ENCODE results near the gene PRUNE1.
A peak's percentile ranks its signal among the peaks of the same experiment; 100 is the strongest.

Gene PRUNE1

GRCh38 chr1:150976879-150977694 lies 31.2 kb upstream of the PRUNE1 start:
- peak; percentile 93 for DNase-seq (ENCODE audit: low spot score)

- DNase-seq (ENCODE audit: low spot score), result peak; percentile 90
These were observed 28.9 kb upstream of the PRUNE1 start for GRCh38 chr1:150979092-150980056.

GRCh38 chr1:150981177-150981804 lies 27.0 kb upstream of the PRUNE1 start:
- no peak for DNase-seq (ENCODE audit: low spot score)

GRCh38 chr1:150981805-150982712 lies 26.2 kb upstream of the PRUNE1 start, which contains the start of gene ANXA9:
TSS of gene ANXA9 (plus strand) at chr1:150982292. CDS start at chr1:150983106, 814 bp downstream.
- no peak for DNase-seq (ENCODE audit: low spot score)

- DNase-seq (ENCODE audit: low spot score), result no peak
These were observed 22.9 kb upstream of the PRUNE1 start for GRCh38 chr1:150985179-150985825.

- DNase-seq (ENCODE audit: low spot score), result no peak
These were observed 20.3 kb upstream of the PRUNE1 start for GRCh38 chr1:150987924-150988323.

GRCh38 chr1:150992626-150993025 lies 15.6 kb upstream of the PRUNE1 start:
- no peak for DNase-seq (ENCODE audit: low spot score)

GRCh38 chr1:150994248-150994647 lies 14.0 kb upstream of the PRUNE1 start:
- DNase-seq (ENCODE audit: low spot score), result no peak

- no peak for DNase-seq (ENCODE audit: low spot score)
These were observed 12.8 kb upstream of the PRUNE1 start for GRCh38 chr1:150995460-150995859.

GRCh38 chr1:150995896-150996295 lies 12.4 kb upstream of the PRUNE1 start:
- DNase-seq (ENCODE audit: low spot score), result no peak

- no peak for DNase-seq (ENCODE audit: low spot score)
These were observed 10.9 kb upstream of the PRUNE1 start for GRCh38 chr1:150997126-150997872.

- no peak for DNase-seq (ENCODE audit: low spot score)
These were observed 10.3 kb upstream of the PRUNE1 start for GRCh38 chr1:150997949-150998348.

GRCh38 chr1:150999051-150999674 lies 9.1 kb upstream of the PRUNE1 start:
- DNase-seq (ENCODE audit: low spot score), result no peak

- DNase-seq (ENCODE audit: low spot score), result no peak
These were observed 8.3 kb upstream of the PRUNE1 start for GRCh38 chr1:150999926-151000325.

- DNase-seq (ENCODE audit: low spot score), result no peak
These were observed 7.8 kb upstream of the PRUNE1 start for GRCh38 chr1:151000408-151000807.

- DNase-seq (ENCODE audit: low spot score), result no peak
These were observed 6.6 kb upstream of the PRUNE1 start for GRCh38 chr1:151001602-151002001.

- no peak for DNase-seq (ENCODE audit: low spot score)
These were observed 6.2 kb upstream of the PRUNE1 start for GRCh38 chr1:151002051-151002450.

- no peak for DNase-seq (ENCODE audit: low spot score)
These were observed 5.6 kb upstream of the PRUNE1 start for GRCh38 chr1:151002611-151003010.

- no peak for DNase-seq (ENCODE audit: low spot score)
These were observed 5.1 kb upstream of the PRUNE1 start for GRCh38 chr1:151003180-151003579.
